ENCODE measurements around the gene SIX4.
A peak's percentile ranks its signal among the peaks of the same experiment; 100 is the strongest.
"Not testable (repeated sequence)": the region's sequence is repeated elsewhere in the genome, so short reads cannot be mapped to it uniquely, and the experiment has no call there.

SIX4 gene

DNA sequence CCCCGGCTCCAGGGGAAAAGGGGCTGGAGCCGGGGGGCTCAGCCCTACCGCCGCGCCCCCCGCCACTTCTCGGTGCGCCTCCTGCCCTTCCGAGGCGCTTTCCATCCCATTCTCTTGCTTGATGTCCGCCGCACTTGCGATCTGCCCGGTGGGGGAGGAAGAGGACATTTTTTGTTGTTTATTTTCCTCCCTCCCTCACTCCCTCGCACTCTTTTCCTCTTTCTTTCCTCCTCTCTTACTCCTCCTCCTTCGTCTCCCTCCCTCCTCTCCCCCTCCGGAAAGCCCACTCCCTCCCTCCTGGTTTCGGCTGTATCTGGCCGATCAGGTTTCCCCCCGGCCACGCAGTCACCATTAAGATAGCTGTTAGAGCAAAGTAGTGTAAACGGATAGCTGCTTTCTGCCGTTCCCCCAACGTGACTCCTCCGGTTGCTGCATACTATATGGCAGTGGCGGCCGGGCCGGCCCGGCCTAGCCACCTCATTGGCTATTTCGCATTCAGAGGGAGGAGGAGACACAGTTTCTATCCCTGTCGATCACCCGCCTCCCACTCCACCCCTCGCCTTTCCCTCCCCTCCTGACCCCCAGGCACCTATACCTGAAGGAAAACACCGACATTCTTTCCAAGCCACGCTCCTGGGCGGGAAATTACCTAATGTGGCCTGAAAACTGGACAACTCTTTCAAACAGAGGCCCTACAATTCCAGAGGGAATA lies at the start of gene SIX4:
Gene SIX4 (minus strand): TSS at position 445 of the 712 bp plus-strand sequence. CDS start 277 bp downstream, at position 168.
- peak; percentile 66 for DNase-seq

DNA sequence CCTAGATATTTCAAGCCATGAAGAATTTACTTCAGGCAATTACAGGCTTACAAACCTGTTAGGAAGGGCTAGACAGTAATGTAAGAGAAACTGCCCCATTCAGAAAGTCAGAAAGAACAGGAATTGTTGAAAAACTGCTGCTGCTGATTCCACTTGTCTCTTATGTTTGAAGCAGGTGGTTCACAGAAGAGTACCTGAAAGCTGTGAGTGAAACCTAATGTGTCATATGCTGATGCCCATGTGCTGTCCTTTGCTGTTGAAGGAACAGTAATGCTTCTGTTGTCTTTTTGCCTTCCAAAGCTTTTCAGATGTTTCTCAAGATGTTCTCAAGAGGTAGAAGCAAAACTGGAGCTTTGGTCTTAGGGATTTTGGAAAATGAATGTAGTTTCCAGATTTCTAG lies 49.4 kb upstream of the SIX4 start:
- no peak for DNase-seq

DNA sequence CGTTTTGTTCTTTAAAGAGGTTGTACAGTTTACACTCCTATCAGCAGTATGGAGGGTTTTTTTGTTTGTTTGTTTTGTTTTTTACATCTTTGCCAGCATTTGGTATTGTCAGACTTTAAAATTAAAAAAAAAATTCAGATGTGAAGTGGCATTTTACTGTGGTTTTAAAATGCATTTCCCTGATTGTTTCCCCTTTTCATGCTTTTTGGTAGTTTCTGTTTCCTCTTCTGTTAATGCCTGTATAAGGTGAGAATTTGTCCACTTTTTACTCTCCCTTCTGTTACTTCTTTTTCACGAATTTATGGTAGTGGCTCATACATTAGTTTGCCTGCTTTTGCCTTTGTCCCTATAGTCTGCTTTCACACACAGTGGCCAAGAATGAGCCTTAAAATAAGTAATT lies 47.0 kb upstream of the SIX4 start:
- no peak for DNase-seq

DNA sequence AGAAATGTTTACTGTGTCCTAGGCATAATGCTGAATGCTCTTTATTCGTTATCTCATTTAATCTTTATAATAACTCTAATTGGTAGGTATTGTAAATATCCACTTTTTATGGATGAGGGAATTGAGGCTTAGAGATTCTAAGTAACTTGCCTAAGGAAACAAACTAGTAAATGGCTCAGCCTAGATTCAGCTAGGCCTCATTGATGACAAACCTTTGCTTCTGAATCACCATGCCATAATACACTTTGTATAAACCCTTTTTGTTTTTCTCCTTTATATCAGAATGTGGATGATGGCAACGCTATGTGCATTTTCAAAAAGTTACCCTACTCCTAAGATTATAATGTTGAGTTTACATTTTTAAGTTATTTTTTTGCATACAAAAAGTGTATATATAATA lies 44.5 kb upstream of the SIX4 start:
- no peak for DNase-seq

DNA sequence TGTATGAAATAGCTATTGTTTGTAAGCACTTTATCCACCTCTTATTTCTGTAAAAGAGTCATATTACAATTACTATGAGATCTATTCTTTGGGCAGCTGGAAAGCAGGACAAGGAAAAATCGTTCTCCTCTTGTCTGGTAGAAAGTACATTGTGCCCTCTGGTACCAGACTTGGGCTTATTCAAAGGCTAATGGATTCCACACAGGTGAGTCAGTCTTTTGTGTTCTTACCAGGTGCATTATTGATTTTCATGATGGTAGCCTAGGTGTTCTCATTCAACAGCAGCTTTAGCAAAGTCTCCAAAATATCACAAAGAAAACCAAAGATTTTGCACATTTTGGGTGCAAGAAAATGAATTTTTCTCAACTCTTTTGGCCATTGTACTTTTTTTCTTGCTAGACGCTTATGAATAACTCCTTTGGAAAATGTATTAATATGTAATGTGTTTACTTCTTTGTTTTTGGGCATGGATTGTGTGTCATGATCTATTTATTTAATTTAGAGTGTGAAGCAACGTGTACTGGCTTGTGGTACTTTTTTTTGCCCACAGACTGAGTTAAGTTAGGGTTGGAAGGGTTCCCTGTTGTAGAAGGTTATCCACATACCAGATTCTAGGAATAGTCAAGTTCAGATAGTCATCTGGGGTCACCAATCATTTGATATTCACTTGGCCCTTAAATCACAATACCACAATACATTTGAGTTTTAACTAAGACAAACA lies 36.7 kb upstream of the SIX4 start:
- no peak for DNase-seq

DNA sequence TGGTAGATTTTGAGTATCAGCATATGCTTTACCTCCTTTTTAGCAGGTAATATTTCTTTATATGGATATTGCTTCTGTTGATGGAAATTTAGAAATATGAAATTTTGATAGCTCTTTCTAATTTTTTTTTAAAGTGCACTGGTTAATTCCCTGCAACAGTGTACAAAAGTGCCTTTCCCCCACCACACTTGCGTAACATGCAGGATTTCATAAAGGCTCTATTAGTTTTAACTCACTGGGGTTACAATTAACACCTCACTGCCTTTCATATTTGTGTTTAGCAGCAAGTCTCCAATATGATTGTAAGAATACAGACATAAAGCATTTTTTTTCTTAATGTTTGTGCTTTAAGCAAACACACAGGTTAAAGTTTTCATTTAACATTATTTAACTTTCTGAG lies 36.1 kb upstream of the SIX4 start:
- no peak for DNase-seq

DNA sequence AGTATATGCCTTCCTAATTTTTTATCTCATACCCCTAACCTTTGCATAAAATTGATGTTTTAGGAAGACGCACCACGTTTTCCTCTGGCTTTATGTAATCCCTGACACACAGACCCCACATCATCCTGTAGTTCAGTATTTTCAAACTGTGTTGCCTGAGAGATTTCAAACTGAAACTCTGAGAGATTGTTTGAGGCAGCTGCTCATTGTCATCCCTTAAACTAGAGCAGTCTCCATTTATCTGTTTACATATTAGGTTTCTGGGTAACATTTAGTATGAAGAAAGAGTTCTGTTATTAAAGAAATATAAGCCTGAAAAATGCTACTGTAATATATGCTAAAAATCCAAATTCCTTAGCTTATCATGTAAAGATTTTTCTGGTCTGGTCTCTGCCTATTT lies 34.7 kb upstream of the SIX4 start:
- DNase-seq, result no peak

DNA sequence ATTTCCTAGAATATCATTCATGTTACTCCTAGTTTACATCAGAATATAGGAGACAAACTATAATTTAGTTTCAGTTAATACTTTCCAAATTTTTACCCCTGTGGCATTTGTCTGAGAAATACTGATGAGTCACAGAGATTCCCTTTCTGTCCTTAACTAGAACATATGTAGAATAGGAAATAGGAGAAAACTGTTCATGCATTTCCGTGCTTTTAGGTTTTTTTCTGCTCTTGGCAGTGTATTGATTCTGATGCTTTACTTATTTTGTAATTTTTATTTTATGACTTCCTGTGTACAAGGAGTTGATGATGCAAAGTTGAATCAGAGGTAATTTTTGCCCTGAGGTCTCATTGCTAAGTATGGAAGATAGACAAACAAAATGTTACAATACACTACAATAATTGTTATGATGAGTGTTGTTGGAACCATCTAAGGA lies 33.4 kb upstream of the SIX4 start:
- DNase-seq, result no peak

DNA sequence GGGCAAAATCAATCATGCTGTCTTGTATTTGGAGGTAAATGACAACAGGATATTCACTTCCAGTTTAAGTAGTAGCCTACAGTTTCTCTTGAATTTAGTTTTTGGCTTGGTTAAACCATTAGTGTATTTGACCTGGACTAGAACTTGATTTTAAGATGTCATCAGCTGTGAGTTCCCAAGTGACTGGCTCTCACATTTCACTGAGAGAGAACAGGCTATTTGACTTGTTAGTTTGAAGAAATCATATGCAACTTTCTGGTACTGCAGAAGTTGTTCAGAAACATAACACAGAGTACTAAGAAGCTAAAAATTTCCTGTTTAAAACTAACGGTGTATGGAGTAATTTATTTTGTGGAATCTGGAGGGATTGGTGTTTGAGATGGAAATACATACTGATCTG lies 32.7 kb upstream of the SIX4 start:
- no peak for DNase-seq

DNA sequence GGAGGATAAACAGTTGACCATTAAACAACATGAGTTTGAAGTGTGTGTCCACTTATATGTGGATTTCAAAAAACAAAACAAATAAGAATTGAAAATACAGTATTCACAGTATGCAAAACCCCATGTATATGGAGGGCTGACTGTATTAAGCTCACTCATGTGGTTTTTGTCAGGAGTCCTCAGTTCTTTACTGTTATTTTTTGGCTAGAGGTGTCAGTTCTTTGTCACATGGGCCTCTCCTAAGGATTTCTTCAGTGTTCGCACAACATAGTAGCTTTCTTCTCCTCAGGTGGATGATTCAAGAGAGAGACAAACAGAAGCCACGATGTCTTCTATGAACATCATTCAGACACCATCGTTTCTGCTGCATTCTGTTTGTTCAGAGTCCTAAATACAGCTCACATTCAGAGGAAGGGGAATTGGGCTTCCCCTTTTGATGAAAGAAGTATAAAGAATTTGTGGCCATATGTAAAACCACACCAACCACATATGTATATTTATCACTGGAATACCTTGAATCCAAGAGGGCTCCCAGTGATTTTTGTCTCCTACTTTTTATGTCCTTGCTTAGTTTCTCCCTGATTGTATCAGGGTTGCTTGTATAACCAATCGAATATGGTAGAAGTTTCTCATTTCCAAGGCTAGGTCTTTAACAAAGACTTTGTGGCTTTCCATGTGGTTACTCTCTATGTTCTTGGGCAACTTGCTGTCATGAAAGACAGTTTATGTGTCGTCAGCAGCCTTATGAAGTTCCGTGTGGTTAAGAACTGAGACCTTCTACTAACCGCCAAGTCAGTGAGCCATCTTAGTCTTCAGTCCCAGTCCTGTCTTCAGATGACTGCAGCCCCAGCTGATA lies 29.3 kb upstream of the SIX4 start:
- DNase-seq, result no peak

DNA sequence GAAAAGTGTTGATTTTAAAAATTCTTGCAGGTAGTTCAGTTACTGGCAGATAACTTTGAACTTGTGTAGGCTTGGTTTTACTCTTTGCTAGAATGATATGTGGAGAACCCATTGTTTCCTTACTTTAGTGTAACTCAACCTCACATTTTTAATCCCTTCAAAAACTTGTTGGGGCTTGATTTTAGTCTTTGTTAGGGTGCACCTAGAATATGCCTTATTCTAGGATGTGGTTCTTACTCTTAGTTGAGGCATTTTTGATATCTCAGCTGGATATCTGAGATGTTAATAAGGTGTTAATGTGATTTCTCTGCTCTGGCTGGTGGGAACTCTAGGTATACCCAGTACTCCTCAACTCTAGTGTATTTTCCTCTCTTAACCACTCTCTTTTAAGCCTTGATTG lies 20.4 kb upstream of the SIX4 start:
- DNase-seq, result no peak

DNA sequence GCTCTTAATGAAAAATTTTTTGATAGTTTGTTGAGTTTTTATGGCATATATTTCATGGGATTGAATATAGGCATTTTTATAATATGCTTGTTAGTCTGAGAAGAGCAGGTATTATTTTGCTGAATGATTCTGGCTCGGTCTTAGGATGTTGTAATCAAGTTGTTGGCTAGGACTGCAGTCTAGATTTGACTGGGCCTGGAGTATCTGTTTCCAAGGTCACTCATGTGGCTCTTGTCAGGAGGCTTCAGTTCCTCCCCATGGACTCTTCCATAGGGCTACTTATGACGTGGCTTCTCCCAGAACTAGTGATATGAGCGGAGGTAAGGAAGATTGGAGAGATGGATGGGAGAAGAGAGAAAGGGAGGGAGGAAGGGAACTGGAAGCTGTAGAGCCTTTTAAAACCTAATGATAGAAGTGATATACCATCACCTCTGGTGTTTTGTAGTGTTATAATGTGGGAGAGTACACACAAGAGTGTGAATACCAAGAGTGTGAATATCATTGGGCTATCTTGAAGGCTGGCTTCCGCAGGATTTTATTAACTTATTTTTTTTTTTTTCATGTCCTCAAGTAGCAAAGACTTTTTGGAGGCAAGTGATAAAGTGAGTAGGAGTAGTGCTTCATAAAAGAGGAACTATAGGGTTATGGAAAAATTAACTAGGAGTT lies 14.8 kb upstream of the SIX4 start:
- DNase-seq, result no peak

DNA sequence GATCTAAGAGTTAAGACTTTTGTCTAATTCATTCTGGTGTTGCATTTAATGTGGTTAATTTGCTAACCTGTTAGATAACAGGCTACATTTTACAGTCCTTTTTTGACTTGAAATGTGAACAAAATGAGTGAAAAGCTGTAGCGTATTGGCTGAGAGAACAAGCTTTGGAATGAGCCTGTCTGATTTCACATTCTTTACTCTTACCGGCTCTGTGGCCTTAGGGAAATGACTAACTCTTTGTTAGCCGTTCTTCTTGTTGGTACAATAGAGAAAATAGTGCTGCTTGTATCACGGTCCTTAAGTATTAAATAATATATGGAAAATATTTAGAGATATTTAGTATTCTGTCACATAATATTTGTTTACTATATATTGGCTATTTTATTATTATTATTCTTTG lies 12.3 kb upstream of the SIX4 start:
- no peak for DNase-seq

DNA sequence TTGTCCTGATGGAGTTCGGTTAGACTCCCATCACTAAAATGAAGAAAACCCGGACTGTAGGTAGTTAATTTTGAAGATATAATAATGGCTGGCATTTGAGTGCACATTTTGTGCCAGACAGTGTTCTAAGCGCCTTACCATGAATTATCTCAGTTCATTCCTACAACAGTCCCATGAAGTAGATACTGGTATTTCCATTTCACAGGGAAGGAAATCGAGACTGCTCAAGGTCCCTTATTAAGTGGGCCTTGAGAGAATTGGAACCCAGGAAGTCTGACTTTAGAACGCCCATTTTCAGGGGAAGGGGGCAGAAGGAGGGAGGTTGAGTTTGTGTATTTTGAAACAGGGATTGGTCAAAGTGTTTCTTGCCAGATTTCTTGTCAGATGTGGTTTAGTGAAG lies 11.3 kb upstream of the SIX4 start:
- no peak for DNase-seq

DNA sequence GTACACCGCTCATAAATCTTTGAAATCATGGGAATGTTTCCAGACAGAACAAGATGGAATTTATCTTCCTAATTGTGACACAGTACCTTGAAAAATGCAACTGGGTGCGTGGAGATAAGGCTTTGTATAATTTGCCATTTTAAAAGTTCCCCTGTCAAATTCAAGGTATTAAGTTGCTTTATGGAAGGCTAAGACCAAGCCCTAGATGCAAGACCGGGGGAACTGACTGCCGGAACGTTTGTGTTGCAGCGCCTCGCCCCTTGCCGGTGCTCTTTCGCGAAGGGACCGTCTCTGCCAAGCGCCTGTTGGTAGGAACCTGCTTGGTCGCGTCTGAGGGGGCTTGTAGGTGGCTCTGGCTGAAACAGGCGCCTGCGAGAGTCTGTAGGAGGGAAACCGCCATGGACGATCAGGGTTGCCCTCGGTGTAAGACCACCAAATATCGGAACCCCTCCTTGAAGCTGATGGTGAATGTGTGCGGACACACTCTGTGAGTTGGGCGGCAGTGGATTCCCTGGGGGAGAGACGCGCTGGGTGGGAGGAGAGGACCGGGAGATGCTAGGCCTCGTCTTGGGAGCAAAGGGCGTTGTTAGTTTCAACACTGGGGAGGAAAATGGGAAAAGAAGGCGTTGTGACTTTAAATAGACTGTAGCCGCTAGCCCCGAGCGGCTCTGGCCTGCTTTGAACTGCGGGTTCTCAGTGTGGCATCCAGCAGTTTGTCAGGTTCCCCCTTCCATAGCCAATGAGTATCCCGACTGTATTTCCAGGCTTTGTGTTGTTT lies 10.5 kb upstream of the SIX4 start, which contains the start of gene MNAT1:
Gene MNAT1 (plus strand): TSS at position 297 of the 778 bp plus-strand sequence. CDS start 102 bp downstream, at position 399.
- DNase-seq, result peak; percentile 67

DNA sequence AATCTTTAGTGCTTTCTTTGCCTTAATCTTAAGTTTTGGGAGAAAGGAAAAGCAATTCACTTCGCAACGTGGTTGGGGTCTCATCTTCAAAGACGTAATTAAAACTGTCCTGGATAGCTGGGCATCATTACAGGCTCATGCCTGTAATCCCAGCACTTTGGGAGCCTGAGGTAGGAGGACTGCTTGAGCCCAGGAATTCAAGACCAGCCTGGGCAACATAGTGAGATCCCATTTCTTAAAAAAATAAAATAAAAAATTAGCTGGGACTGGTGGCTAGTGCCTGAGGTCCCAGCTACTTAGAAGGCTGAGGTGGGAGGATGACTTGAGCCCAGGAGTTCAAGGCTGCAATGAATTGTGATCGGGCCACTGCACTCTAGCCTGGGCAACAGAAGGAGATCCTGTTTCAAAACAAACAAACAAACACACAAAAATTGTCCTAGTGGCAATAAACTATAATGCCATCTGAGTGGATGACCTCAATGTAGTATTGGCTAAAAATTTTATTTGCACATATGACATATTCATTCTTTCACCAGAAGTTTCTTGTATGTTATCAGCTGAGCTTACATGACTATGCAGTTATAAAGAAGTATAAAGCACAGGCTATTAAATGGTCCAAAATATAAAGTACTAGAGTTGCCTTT lies 8.8 kb upstream of the SIX4 start:
- no peak for DNase-seq

DNA sequence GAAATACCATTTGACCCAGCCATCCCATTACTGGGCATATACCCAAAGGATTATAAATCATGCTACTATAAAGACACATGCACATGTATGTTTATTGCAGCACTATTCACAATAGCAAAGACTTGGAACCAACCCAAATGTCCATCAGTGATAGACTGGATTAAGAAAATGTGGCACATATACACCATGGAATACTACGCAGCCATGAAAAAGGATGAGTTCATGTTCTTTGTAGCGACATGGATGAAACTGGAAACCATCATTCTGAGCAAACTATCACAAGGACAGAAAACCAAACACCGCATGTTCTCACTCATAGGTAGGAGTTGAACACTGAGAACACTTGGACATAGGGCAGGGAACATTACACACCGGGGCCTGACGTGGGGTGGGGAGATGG lies 7.1 kb upstream of the SIX4 start:
- DNase-seq, result not testable (repeated sequence)

DNA sequence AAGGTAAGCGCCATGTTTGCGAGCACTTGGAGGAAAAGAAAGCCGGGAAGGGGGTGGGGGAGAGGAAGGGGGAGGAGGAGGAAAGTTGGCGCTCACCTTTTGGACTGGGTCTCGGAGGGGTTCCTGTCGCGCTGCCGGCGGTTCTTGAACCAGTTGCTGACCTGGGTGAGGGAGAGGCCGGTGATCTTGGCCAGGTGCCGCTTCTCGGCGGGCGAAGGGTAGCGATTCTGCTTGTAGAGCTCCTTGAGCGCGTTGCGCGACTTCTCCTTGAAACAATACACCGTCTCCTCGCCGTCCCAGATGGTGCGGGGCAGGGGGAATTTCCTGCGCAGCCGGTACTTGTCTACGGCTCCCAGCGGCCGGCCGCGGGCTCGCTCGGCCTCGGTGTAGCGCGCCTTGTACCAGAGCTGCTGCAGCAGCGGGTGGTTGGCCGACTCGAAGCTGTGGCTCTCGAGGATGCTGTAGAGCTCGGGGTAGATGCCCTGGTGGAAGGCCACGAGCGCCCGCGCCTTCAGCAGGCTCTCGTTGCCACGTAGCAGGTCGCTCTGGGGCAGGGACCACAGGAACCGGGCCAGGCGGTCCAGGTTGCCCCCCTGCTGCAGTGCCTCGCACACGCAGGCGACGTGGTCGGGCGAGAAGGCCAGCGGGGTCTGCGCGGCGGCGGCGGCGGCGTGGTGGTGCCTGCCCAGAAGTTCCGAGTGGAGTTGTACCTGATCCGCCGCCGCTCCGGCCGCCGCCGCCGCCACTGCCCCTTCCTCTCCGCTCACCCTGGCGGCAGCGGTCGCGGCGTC lies 840 bp downstream of the SIX4 start:
- no peak for DNase-seq

DNA sequence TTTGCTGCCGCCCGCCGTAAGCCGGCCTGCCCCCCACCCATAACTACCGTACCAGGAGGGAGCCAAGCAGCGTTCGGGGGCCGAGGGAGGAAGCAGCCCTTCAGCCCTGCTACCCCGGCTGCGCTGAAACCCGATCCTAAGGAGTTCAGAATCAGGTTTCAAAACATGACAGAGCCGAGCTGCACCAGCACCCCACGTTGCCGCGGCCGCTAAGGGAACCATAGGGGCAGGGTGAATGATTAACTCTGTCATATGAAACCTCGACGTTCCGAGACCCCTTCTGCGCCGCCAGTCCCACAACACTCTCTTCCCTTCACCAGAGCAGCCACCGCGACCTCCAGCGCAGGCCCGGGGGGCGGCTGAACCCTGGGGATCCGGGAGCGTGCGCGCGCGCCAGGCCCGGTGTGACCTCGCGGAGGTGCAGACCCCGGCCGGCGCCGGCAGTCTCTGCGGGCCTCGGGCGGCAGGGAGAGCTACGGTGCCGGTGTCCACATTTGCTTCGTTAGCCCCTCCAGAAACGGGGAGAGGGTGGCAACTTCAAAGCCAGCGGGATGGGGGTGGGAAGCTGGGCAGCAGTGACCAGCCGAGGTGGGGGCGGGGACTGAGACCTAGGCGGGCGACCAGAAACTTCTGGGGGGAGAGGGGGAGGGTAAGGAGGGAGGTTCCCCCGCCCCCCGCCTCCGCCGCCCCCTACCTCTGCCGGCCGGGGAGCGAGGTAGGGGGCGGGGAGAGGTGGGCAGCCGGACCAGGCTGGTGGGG lies 1.6 kb downstream of the SIX4 start:
- no peak for DNase-seq

DNA sequence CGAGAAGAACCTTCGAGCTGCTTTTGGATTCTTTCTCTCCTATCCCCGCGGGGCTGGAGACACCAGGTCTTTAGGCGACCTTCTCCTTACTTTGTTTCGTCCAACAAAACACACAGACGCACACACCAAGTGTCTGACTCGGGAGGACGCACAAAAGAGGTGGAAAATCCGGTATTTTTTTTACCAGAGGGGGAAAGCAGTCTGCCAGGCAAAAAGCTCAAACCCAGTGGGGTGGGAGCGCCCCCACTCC lies 2.1 kb downstream of the SIX4 start:
- no peak for DNase-seq
